ENCODE data around the gene FOXJ2. TPM values are rescaled to one million over a fixed set of nuclear protein-coding genes. Genes with fewer than 3 reads are reported as not detected.

FOXJ2 gene
- total and polyA plus RNA-seq, 2 donors (not counting 1 experiment from before 2014, with no cell fraction given) = 8.3 TPM

DNA sequence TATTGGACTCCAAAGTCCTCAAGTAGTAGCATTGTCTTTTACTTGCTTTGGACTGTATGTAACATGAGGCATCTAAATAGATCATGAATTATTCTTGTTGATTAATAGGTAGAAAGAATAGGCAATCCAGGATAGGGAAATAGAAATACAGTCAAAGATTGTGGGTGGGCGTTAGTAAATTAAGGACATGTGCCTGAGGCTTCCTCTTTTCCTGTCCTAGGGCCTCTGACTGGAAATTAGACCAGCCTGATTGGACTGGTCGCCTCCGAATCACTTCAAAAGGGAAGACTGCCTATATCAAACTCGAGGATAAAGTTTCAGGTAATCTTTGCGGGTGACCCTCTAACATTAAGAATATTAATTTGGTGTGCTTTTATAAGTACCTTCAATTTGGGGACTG, 57.2 kb downstream of the FOXJ2 start:
- no peak overlapping the region for H3K27ac ChIP-seq (ENCODE audit: insufficient read depth, low read length)
- no peak overlapping the region for H3K4me3 ChIP-seq (replicated peaks in 1 of 4; ENCODE audit: control extremely low read depth in 1 of 4, insufficient read depth in 1 of 4, low read depth in 3 of 4, low read length in 4 of 4)
- H3K9ac ChIP-seq (ENCODE audit: insufficient read depth, low read length) = no peak overlapping the region
- peaks cover 32% of the 10 kb centered on the region for H3K79me2 ChIP-seq (ENCODE audit: control insufficient read depth, insufficient read depth, low read length)
- no peak overlapping the region for H2AFZ ChIP-seq (ENCODE audit: low read length)
- H3K4me2 ChIP-seq (ENCODE audit: extremely low read depth, insufficient read depth, low read length) = no peak overlapping the region
- H3K4me1 ChIP-seq (ENCODE audit: control insufficient read depth, extremely low read depth, insufficient read depth, low read length) = no peaks in the 10 kb centered on the region
- H3K27me3 ChIP-seq (ENCODE audit: control insufficient read depth, insufficient read depth, low read length) = no peaks in the 10 kb centered on the region
- TF ChIP-seq, protein P1, sequence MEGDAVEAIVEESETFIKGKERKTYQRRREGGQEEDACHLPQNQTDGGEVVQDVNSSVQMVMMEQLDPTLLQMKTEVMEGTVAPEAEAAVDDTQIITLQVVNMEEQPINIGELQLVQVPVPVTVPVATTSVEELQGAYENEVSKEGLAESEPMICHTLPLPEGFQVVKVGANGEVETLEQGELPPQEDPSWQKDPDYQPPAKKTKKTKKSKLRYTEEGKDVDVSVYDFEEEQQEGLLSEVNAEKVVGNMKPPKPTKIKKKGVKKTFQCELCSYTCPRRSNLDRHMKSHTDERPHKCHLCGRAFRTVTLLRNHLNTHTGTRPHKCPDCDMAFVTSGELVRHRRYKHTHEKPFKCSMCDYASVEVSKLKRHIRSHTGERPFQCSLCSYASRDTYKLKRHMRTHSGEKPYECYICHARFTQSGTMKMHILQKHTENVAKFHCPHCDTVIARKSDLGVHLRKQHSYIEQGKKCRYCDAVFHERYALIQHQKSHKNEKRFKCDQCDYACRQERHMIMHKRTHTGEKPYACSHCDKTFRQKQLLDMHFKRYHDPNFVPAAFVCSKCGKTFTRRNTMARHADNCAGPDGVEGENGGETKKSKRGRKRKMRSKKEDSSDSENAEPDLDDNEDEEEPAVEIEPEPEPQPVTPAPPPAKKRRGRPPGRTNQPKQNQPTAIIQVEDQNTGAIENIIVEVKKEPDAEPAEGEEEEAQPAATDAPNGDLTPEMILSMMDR (conservative IDR thresholded peaks at IDR 0.05 in 1 of 2, IDR thresholded peaks at IDR 0.05 in 1 of 2; ENCODE audit: low read depth in 1 of 2, low read length in 2 of 2) = no peak
- no peak for TF ChIP-seq EZH2 (IDR thresholded peaks at IDR 0.05; ENCODE audit: low read length, missing control alignments)
- DNase-seq (ENCODE audit: low read depth in 2 of 2) = no peak
- H4K20me1 ChIP-seq (ENCODE audit: control insufficient read depth, extremely low read depth, insufficient read depth, low read length) = no peaks in the 10 kb centered on the region
- peaks cover 14% of the 10 kb centered on the region for H3K36me3 ChIP-seq (ENCODE audit: control insufficient read depth, insufficient read depth, low read length)
- H3K9me3 ChIP-seq (ENCODE audit: control insufficient read depth, insufficient read depth, low read depth, low read length) = no peaks in the 10 kb centered on the region

DNA sequence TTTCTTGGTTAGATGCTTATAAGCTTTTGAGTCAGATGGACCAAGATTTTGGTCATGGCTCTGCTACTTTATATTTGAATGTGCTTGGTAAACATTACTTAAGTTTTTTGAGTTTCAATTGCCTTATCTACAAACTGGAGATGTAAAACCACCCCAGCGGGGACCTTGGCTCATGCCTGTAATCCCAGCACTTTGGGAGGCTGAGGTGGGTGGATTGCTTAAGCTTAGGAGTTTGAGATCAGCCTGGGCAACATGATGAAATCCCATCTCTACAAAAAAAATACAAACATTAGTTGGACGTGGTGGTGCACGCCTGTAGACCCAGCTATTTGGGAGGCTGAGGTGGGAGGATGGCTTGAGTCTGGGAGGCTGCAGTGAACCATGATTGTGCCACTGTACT, 60.8 kb downstream of the FOXJ2 start:
- Histone ChIP-seq H3K9ac (ENCODE audit: insufficient read depth, low read length) (no peak overlapping the region), H3K4me3 (replicated peaks in 1 of 4; ENCODE audit: control extremely low read depth in 1 of 4, insufficient read depth in 1 of 4, low read depth in 3 of 4, low read length in 4 of 4) (no peak overlapping the region), H3K27me3 (ENCODE audit: control insufficient read depth, insufficient read depth, low read length) (no peaks in the 10 kb centered on the region), H4K20me1 (ENCODE audit: control insufficient read depth, extremely low read depth, insufficient read depth, low read length) (no peaks in the 10 kb centered on the region), H2AFZ (ENCODE audit: low read length) (no peak overlapping the region), H3K4me1 (ENCODE audit: control insufficient read depth, extremely low read depth, insufficient read depth, low read length) (no peaks in the 10 kb centered on the region), H3K4me2 (ENCODE audit: extremely low read depth, insufficient read depth, low read length) (no peak overlapping the region), H3K9me3 (ENCODE audit: control insufficient read depth, insufficient read depth, low read depth, low read length) (no peaks in the 10 kb centered on the region), H3K79me2 (ENCODE audit: control insufficient read depth, insufficient read depth, low read length) (peaks cover 5% of the 10 kb centered on the region), H3K36me3 (ENCODE audit: control insufficient read depth, insufficient read depth, low read length) (peaks cover 15% of the 10 kb centered on the region), H3K27ac (ENCODE audit: insufficient read depth, low read length) (no peak overlapping the region)
- no peak for DNase-seq (ENCODE audit: low read depth in 2 of 2)
- TF ChIP-seq EZH2 (IDR thresholded peaks at IDR 0.05; ENCODE audit: low read length, missing control alignments) = no peak
- TF ChIP-seq, protein P1 (conservative IDR thresholded peaks at IDR 0.05 in 1 of 2, IDR thresholded peaks at IDR 0.05 in 1 of 2; ENCODE audit: low read depth in 1 of 2, low read length in 2 of 2) = no peak

DNA sequence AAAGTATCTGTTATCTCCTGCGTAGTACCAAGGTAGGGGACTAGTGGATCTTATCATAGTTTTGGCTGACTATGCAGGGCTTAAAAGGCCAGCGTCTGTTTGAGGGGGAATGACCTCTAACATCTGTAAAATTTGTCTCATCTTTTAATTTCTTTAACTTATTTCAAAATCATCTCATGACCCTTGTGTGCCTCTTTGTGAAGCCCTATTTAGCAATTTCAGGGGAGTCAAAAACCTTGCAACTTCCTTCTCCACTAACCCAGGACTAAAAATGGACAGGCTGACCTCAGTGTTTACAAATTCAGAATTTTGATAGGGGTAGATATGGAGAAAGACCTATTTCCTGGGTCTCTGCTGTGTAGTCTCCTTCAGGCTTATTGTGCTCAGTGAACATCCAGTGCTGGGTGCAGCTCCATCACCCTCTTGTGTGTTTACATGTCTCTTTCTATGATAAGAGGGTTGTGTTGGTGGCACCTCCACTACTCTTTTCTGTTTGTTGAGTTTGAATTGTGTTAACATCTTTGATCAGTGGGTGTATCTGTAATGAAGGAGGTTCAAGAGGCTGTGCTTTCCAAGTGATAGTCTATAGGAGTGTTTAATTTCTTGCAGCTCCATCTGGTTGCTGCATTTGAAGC, 63.9 kb downstream of the FOXJ2 start:
- no peaks in the 10 kb centered on the region for H3K4me1 ChIP-seq (ENCODE audit: control insufficient read depth, extremely low read depth, insufficient read depth, low read length)
- H3K9ac ChIP-seq (ENCODE audit: insufficient read depth, low read length) = no peak overlapping the region
- H3K4me3 ChIP-seq (replicated peaks in 1 of 4; ENCODE audit: control extremely low read depth in 1 of 4, insufficient read depth in 1 of 4, low read depth in 3 of 4, low read length in 4 of 4) = no peak overlapping the region
- H3K79me2 ChIP-seq (ENCODE audit: control insufficient read depth, insufficient read depth, low read length) = no peaks in the 10 kb centered on the region
- H3K27ac ChIP-seq (ENCODE audit: insufficient read depth, low read length) = no peak overlapping the region
- TF ChIP-seq, protein P1 (conservative IDR thresholded peaks at IDR 0.05 in 1 of 2, IDR thresholded peaks at IDR 0.05 in 1 of 2; ENCODE audit: low read depth in 1 of 2, low read length in 2 of 2) = no peak
- no peak for TF ChIP-seq EZH2 (IDR thresholded peaks at IDR 0.05; ENCODE audit: low read length, missing control alignments)
- H4K20me1 ChIP-seq (ENCODE audit: control insufficient read depth, extremely low read depth, insufficient read depth, low read length) = no peaks in the 10 kb centered on the region
- H3K9me3 ChIP-seq (ENCODE audit: control insufficient read depth, insufficient read depth, low read depth, low read length) = no peaks in the 10 kb centered on the region
- no peak for DNase-seq (ENCODE audit: low read depth in 2 of 2)
- H2AFZ ChIP-seq (ENCODE audit: low read length) = no peak overlapping the region
- no peaks in the 10 kb centered on the region for H3K27me3 ChIP-seq (ENCODE audit: control insufficient read depth, insufficient read depth, low read length)
- H3K4me2 ChIP-seq (ENCODE audit: extremely low read depth, insufficient read depth, low read length) = no peak overlapping the region
- H3K36me3 ChIP-seq (ENCODE audit: control insufficient read depth, insufficient read depth, low read length) = peaks cover 12% of the 10 kb centered on the region

Data from fibroblast of lung (primary cell).